Thoracic aorta (tissue), 2 donors: ENCODE results near the gene MED14. TPM values are rescaled to one million over a fixed set of nuclear protein-coding genes. Genes with fewer than 3 reads are reported as not detected.

Source experiments
- ATAC-seq: fragments of 150-250 bp; one replicate; pipeline ENCODE4 v1.8.0; 2017; ENCODE audit warnings: low read depth; ENCODE audit not compliant: insufficient number of reproducible peaks, low FRiP score
- DNase-seq: peaks from one replicate; pipeline ENCODE4 v3.0.0-alpha.2; 2020; ENCODE audit warnings: low spot score
- H3K27ac ChIP-seq, 2 donors: fragments of 200-600 bp; sonication (generic); 1 replicate in 1 of 2; 2 replicates in 1 of 2; pipeline ENCODE4 v1.5.1; 2016; ENCODE audit warnings: mild to moderate bottlenecking in 2 of 2, moderate library complexity in 2 of 2
- H3K27me3 ChIP-seq: fragments of 200-600 bp; sonication (generic); replicated peaks from 2 replicates; pipeline ENCODE4 v1.6.0; 2016; ENCODE audit warnings: mild to moderate bottlenecking; ENCODE audit not compliant: insufficient read depth
- H3K36me3 ChIP-seq: fragments of 200-600 bp; sonication (generic); one replicate; pipeline ENCODE4 v1.5.1; 2016
- H3K4me1 ChIP-seq, 2 donors: fragments of 200-600 bp; sonication (generic); 1 replicate in 1 of 2; 2 replicates in 1 of 2; pipeline versions ENCODE4 v1.5.1 to v1.6.0; 2016; ENCODE audit warnings: low read depth in 2 of 2, mild to moderate bottlenecking in 1 of 2; ENCODE audit not compliant: control insufficient read depth in 1 of 2
- H3K4me3 ChIP-seq: fragments of 200-600 bp; sonication (generic); 2 replicates; pipeline ENCODE4 v1.5.1; 2016; ENCODE audit warnings: mild to moderate bottlenecking
- H3K9me3 ChIP-seq: fragments of 200-600 bp; sonication (generic); 2 replicates; pipeline ENCODE4 v1.5.1; 2016
- CTCF ChIP-seq: fragments of 200-600 bp; sonication (generic); IDR thresholded peaks from one replicate; pipeline ENCODE4 v1.5.1; 2019; ENCODE audit warnings: antibody characterized with exemption
- total RNA-seq, 2 donors: library from RNA; depleted of rRNA; stranded (reverse); fragments of >200 nt; gene quantifications; one replicate each; pipeline versions ENCODE4 v1.1.0 to v1.2.3, GENCODE V29; 2016

MED14 gene
- total RNA-seq, 2 donors from 2014 or later: 25.7 to 94.1 TPM

- no peaks in the 10 kb centered on the region for H3K9me3 ChIP-seq
- DNase-seq (no peak), ATAC-seq (no peak)
- H3K4me3 ChIP-seq: no peak overlapping the region
- peak overlapping the region in 1 of 2 donors; percentile 60 for H3K27ac ChIP-seq
- no peaks in the 10 kb centered on the region for H3K36me3 ChIP-seq
- H3K27me3 ChIP-seq: no peaks in the 10 kb centered on the region
- peaks cover 0 to 32% of the 10 kb centered on the region in 2 donors for H3K4me1 ChIP-seq
- TF ChIP-seq CTCF: no peak
Observed at GRCh38 chrX:40778861-40779575, 43.7 kb upstream of the MED14 start.

GRCh38 chrX:40773809-40774208 lies 38.5 kb upstream of the MED14 start:
- Histone ChIP-seq H3K27ac (peak overlapping the region; percentile 28 to 57), H3K9me3 (no peaks in the 10 kb centered on the region), H3K36me3 (no peaks in the 10 kb centered on the region), H3K4me1 (peaks cover 0 to 35% of the 10 kb centered on the region in 2 donors), H3K27me3 (no peaks in the 10 kb centered on the region), H3K4me3 (peak overlapping the region; percentile 11)
- DNase-seq (no peak), ATAC-seq (no peak)
- TF ChIP-seq CTCF: no peak

- Histone ChIP-seq H3K4me3 (peak overlapping the region; percentile 7), H3K27me3 (no peaks in the 10 kb centered on the region), H3K27ac (peak overlapping the region in 1 of 2 donors; percentile 57), H3K36me3 (no peaks in the 10 kb centered on the region), H3K4me1 (peaks cover 0 to 35% of the 10 kb centered on the region in 2 donors), H3K9me3 (no peaks in the 10 kb centered on the region)
- no peak for TF ChIP-seq CTCF
- ATAC-seq (no peak), DNase-seq (no peak)
Observed at GRCh38 chrX:40773188-40773587, 37.8 kb upstream of the MED14 start.

GRCh38 chrX:40772290-40772689 lies 36.9 kb upstream of the MED14 start:
- no peak overlapping the region for H3K4me3 ChIP-seq
- H3K4me1 ChIP-seq: peaks cover 0 to 44% of the 10 kb centered on the region in 2 donors
- no peaks in the 10 kb centered on the region for H3K36me3 ChIP-seq
- TF ChIP-seq CTCF: no peak
- DNase-seq (no peak), ATAC-seq (no peak)
- no peak overlapping the region for H3K27ac ChIP-seq
- H3K27me3 ChIP-seq: no peaks in the 10 kb centered on the region
- no peaks in the 10 kb centered on the region for H3K9me3 ChIP-seq

- TF ChIP-seq CTCF: no peak
- no peak for ATAC-seq
- Histone ChIP-seq H3K9me3 (no peaks in the 10 kb centered on the region), H3K27ac (no peak overlapping the region), H3K36me3 (no peaks in the 10 kb centered on the region), H3K4me1 (peaks cover 0 to 4% of the 10 kb centered on the region in 2 donors), H3K4me3 (no peak overlapping the region), H3K27me3 (no peaks in the 10 kb centered on the region)
- DNase-seq: no peak
Observed at GRCh38 chrX:40761762-40762161, 26.4 kb upstream of the MED14 start.
